Measurements from ENCODE around the gene VWA8. TPM values are rescaled to one million over a fixed set of nuclear protein-coding genes. Genes with fewer than 3 reads are reported as not detected.

VWA8 gene
- total and polyA plus RNA-seq, 4 experiments from 2014 or later: 3.2 to 23.3 (median 13.5) TPM

GRCh38 chr13:41707194-41707821 is 253.6 kb downstream of the VWA8 start:
- Mint-ChIP-seq H3K36me3 (peaks cover 7 to 35% of the 10 kb centered on the region in 2 donors), H3K9me3 (no peaks in the 10 kb centered on the region), H3K27me3 (no peaks in the 10 kb centered on the region), H3K27ac (no peak overlapping the region), H3K4me1 (no peaks in the 10 kb centered on the region), H3K4me3 (no peak overlapping the region)
- Histone ChIP-seq H3K27me3 (ENCODE audit: insufficient read depth, low read length) (no peaks in the 10 kb centered on the region), H3K4me1 (ENCODE audit: insufficient read depth, low read length) (no peaks in the 10 kb centered on the region), H3K4me3 (ENCODE audit: low read length in 2 of 2) (no peak overlapping the region), H3K9me3 (ENCODE audit: control insufficient read depth in 1 of 2, low read length in 2 of 2) (no peaks in the 10 kb centered on the region), H3K36me3 (ENCODE audit: insufficient read depth, low read length) (no peaks in the 10 kb centered on the region), H3K27ac (ENCODE audit: low read depth, low read length) (no peak overlapping the region)
- no peak for DNase-seq
- POLR2A ChIA-PET (ENCODE audit: partially characterized antibody): no interaction called here
- intact Hi-C loops (cut with micrococcal nuclease): no loop called here
- CTCF ChIA-PET (ENCODE audit: partially characterized antibody): no interaction called here

GRCh38 chr13:41706152-41706551 is 254.8 kb downstream of the VWA8 start:
- Mint-ChIP-seq H3K36me3 (peaks cover 8 to 35% of the 10 kb centered on the region in 2 donors), H3K27ac (no peak overlapping the region), H3K4me1 (no peaks in the 10 kb centered on the region), H3K27me3 (no peaks in the 10 kb centered on the region), H3K9me3 (no peaks in the 10 kb centered on the region), H3K4me3 (no peak overlapping the region)
- DNase-seq: no peak
- H3K4me1 ChIP-seq (ENCODE audit: insufficient read depth, low read length): no peaks in the 10 kb centered on the region
- no peak overlapping the region for H3K4me3 ChIP-seq (ENCODE audit: low read length in 2 of 2)
- POLR2A ChIA-PET (ENCODE audit: partially characterized antibody): no interaction called here
- no peak overlapping the region for H3K27ac ChIP-seq (ENCODE audit: low read depth, low read length)
- intact Hi-C loops (cut with micrococcal nuclease): no loop called here
- no peaks in the 10 kb centered on the region for H3K36me3 ChIP-seq (ENCODE audit: insufficient read depth, low read length)
- no peaks in the 10 kb centered on the region for H3K9me3 ChIP-seq (ENCODE audit: control insufficient read depth in 1 of 2, low read length in 2 of 2)
- H3K27me3 ChIP-seq (ENCODE audit: insufficient read depth, low read length): no peaks in the 10 kb centered on the region
- CTCF ChIA-PET (ENCODE audit: partially characterized antibody): no interaction called here

- no peak overlapping the region for H3K27ac Mint-ChIP-seq
- H3K9me3 Mint-ChIP-seq: no peaks in the 10 kb centered on the region
- Histone ChIP-seq H3K36me3 (ENCODE audit: insufficient read depth, low read length) (no peaks in the 10 kb centered on the region), H3K9me3 (ENCODE audit: control insufficient read depth in 1 of 2, low read length in 2 of 2) (no peaks in the 10 kb centered on the region), H3K4me1 (ENCODE audit: insufficient read depth, low read length) (no peaks in the 10 kb centered on the region), H3K27me3 (ENCODE audit: insufficient read depth, low read length) (no peaks in the 10 kb centered on the region), H3K4me3 (ENCODE audit: low read length in 2 of 2) (no peak overlapping the region), H3K27ac (ENCODE audit: low read depth, low read length) (no peak overlapping the region)
- DNase-seq: no peak
- no peaks in the 10 kb centered on the region for H3K27me3 Mint-ChIP-seq
- no peaks in the 10 kb centered on the region for H3K4me1 Mint-ChIP-seq
- intact Hi-C loops (cut with micrococcal nuclease): no loop called here
- ChIA-PET POLR2A (ENCODE audit: partially characterized antibody) (no interaction called here), CTCF (ENCODE audit: partially characterized antibody) (no interaction called here)
- H3K36me3 Mint-ChIP-seq: peaks cover 23 to 37% of the 10 kb centered on the region in 2 donors
- no peak overlapping the region for H3K4me3 Mint-ChIP-seq
Measured at GRCh38 chr13:41702540-41702939, 258.4 kb downstream of the VWA8 start.

GRCh38 chr13:41701676-41702075 is 259.2 kb downstream of the VWA8 start:
- no peak overlapping the region for H3K27ac Mint-ChIP-seq
- Histone ChIP-seq H3K4me3 (ENCODE audit: low read length in 2 of 2) (no peak overlapping the region), H3K4me1 (ENCODE audit: insufficient read depth, low read length) (no peaks in the 10 kb centered on the region), H3K27ac (ENCODE audit: low read depth, low read length) (no peak overlapping the region), H3K36me3 (ENCODE audit: insufficient read depth, low read length) (no peaks in the 10 kb centered on the region), H3K9me3 (ENCODE audit: control insufficient read depth in 1 of 2, low read length in 2 of 2) (no peaks in the 10 kb centered on the region), H3K27me3 (ENCODE audit: insufficient read depth, low read length) (no peaks in the 10 kb centered on the region)
- CTCF ChIA-PET (ENCODE audit: partially characterized antibody): no interaction called here
- H3K4me1 Mint-ChIP-seq: peaks cover 0 to 2% (median 0%) of the 10 kb centered on the region in 4 donors
- DNase-seq: no peak
- POLR2A ChIA-PET (ENCODE audit: partially characterized antibody): no interaction called here
- H3K9me3 Mint-ChIP-seq: no peaks in the 10 kb centered on the region
- no peaks in the 10 kb centered on the region for H3K27me3 Mint-ChIP-seq
- H3K36me3 Mint-ChIP-seq: peaks cover 29 to 43% of the 10 kb centered on the region in 2 donors
- H3K4me3 Mint-ChIP-seq: no peak overlapping the region
- intact Hi-C loops (cut with micrococcal nuclease): no loop called here

- Histone ChIP-seq H3K4me1 (ENCODE audit: insufficient read depth, low read length) (no peaks in the 10 kb centered on the region), H3K9me3 (ENCODE audit: control insufficient read depth in 1 of 2, low read length in 2 of 2) (no peaks in the 10 kb centered on the region), H3K27me3 (ENCODE audit: insufficient read depth, low read length) (no peaks in the 10 kb centered on the region), H3K36me3 (ENCODE audit: insufficient read depth, low read length) (no peaks in the 10 kb centered on the region), H3K27ac (ENCODE audit: low read depth, low read length) (no peak overlapping the region), H3K4me3 (ENCODE audit: low read length in 2 of 2) (no peak overlapping the region)
- H3K4me1 Mint-ChIP-seq: peaks cover 0 to 2% (median 0%) of the 10 kb centered on the region in 4 donors
- POLR2A ChIA-PET (ENCODE audit: partially characterized antibody): no interaction called here
- H3K27ac Mint-ChIP-seq: no peak overlapping the region
- no peak for DNase-seq
- CTCF ChIA-PET (ENCODE audit: partially characterized antibody): no interaction called here
- no peaks in the 10 kb centered on the region for H3K9me3 Mint-ChIP-seq
- H3K4me3 Mint-ChIP-seq: no peak overlapping the region
- H3K36me3 Mint-ChIP-seq: peaks cover 33 to 46% of the 10 kb centered on the region in 2 donors
- H3K27me3 Mint-ChIP-seq: no peaks in the 10 kb centered on the region
- intact Hi-C loops (cut with micrococcal nuclease): no loop called here
Measured at GRCh38 chr13:41700790-41701310, 260.1 kb downstream of the VWA8 start.

GRCh38 chr13:41699759-41700158 is 261.1 kb downstream of the VWA8 start:
- peaks cover 33 to 46% of the 10 kb centered on the region in 2 donors for H3K36me3 Mint-ChIP-seq
- H3K9me3 Mint-ChIP-seq: no peaks in the 10 kb centered on the region
- ChIA-PET CTCF (ENCODE audit: partially characterized antibody) (no interaction called here), POLR2A (ENCODE audit: partially characterized antibody) (no interaction called here)
- intact Hi-C loops (cut with micrococcal nuclease): no loop called here
- H3K4me1 ChIP-seq (ENCODE audit: insufficient read depth, low read length): no peaks in the 10 kb centered on the region
- no peaks in the 10 kb centered on the region for H3K27me3 ChIP-seq (ENCODE audit: insufficient read depth, low read length)
- DNase-seq: no peak
- no peaks in the 10 kb centered on the region for H3K27me3 Mint-ChIP-seq
- H3K36me3 ChIP-seq (ENCODE audit: insufficient read depth, low read length): no peaks in the 10 kb centered on the region
- H3K4me3 Mint-ChIP-seq: no peak overlapping the region
- no peak overlapping the region for H3K27ac Mint-ChIP-seq
- H3K27ac ChIP-seq (ENCODE audit: low read depth, low read length): no peak overlapping the region
- peaks cover 0 to 2% (median 0%) of the 10 kb centered on the region in 4 donors for H3K4me1 Mint-ChIP-seq
- H3K4me3 ChIP-seq (ENCODE audit: low read length in 2 of 2): no peak overlapping the region
- H3K9me3 ChIP-seq (ENCODE audit: control insufficient read depth in 1 of 2, low read length in 2 of 2): no peaks in the 10 kb centered on the region

GRCh38 chr13:41697578-41697977 is 263.3 kb downstream of the VWA8 start:
- Mint-ChIP-seq H3K27me3 (no peaks in the 10 kb centered on the region), H3K27ac (no peak overlapping the region), H3K36me3 (peaks cover 36 to 42% of the 10 kb centered on the region in 2 donors), H3K4me1 (peaks cover 0 to 2% (median 0%) of the 10 kb centered on the region in 4 donors), H3K9me3 (no peaks in the 10 kb centered on the region), H3K4me3 (no peak overlapping the region)
- Histone ChIP-seq H3K4me1 (ENCODE audit: insufficient read depth, low read length) (no peaks in the 10 kb centered on the region), H3K27ac (ENCODE audit: low read depth, low read length) (no peak overlapping the region), H3K27me3 (ENCODE audit: insufficient read depth, low read length) (no peaks in the 10 kb centered on the region), H3K9me3 (ENCODE audit: control insufficient read depth in 1 of 2, low read length in 2 of 2) (no peaks in the 10 kb centered on the region), H3K4me3 (ENCODE audit: low read length in 2 of 2) (no peak overlapping the region), H3K36me3 (ENCODE audit: insufficient read depth, low read length) (no peaks in the 10 kb centered on the region)
- ChIA-PET POLR2A (ENCODE audit: partially characterized antibody) (no interaction called here), CTCF (ENCODE audit: partially characterized antibody) (no interaction called here)
- intact Hi-C loops (cut with micrococcal nuclease): no loop called here
- DNase-seq: no peak
